LNCAP (cell line): ENCODE measurements around the gene MLIP.

Experiments
- CTCF ChIP-seq: fragments of 450-650 bp; IDR thresholded peaks from 2 replicates; pipeline ENCODE4 v1.5.1; 2017; ENCODE audit warnings: mild to moderate bottlenecking

Gene MLIP

DNA sequence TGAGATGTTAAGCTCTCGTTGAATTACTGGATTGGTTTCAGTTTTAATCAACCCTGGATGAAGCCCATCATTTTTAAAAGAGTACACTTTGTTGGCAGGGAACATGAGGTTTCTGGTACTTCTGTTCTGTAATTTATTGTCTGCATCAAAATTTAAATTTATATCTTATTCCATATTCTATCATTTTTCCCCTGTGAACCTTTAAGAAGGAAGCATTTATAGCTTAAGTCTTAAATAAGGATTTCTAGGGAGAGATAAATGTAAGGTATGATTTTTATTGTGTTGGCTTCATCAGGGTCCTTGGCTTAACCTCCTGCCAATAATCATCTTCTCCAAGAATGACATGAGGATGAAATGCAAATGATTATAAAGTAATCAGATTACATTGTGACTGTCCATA is 40.6 kb downstream of the MLIP start:
- no peak for TF ChIP-seq CTCF

DNA sequence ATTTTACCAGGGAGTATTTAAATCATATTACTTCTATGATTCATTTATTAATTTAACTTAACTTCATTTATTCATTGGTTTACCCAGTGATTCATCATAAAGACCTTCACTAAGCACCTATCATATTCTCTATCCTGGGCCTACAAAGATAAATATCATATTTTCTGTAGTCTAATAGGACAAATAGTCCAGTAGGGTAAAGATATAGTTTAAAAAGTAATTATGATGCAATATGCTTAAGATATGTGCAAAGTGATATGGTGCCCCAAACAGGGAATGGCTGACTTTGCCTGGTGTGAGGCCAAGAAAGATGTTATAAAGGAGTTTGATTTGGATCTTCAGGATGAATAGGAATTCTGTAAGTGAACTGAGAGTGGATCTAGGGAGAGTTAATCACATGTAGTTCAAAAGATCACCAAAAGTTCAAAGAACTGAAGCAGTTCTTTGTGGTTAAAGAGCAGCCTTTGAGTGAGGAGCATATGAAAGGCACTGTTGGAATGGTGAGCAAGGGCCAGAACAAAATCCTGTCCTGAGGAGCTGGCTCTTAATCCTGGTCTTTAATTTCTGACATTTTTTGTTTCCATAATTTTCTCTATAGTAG is 45.5 kb downstream of the MLIP start:
- no peak for TF ChIP-seq CTCF

DNA sequence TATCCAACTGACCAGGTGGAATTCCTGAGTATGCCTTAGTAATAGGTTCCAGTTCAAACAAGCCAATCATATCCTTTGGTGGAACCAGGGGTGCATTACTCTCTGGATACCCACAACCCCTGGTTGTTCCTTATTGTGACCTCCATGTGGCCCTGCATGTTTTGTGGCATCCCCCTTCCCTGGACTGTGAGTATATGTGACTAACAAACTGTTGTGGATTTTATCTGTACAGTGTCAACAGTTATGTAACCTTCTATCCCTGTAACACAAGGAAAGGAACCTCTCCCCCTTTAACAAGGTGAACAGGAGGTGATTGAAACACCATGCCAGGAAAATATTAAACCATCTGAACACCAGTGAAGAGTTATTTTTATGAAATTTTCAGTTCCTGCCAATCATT is 46.2 kb downstream of the MLIP start:
- TF ChIP-seq CTCF: no peak

- no peak for TF ChIP-seq CTCF
These were observed 61.8 kb downstream of the MLIP start for GRCh38 chr6:54173089-54173488.

- no peak for TF ChIP-seq CTCF
These were observed 67.9 kb downstream of the MLIP start for GRCh38 chr6:54179152-54179551.

DNA sequence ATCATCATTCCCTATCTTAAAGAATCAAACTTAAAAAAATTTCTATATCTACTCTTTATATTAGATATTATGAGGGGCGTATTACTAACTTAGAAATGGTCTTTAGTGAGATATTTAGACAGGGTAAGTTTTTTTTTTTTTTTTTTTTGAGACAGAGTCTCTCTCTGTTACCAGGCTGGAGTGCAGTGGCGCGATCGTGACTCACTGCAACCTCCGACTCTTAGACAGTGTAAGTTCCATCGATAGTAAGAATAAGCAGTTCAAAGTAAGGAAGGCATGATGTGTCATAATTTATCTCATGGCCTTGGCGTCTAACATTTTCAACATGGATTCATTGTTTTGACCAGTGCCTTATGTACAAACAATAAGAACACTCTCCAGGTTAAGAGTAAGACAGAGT is 72.4 kb downstream of the MLIP start:
- no peak for TF ChIP-seq CTCF

DNA sequence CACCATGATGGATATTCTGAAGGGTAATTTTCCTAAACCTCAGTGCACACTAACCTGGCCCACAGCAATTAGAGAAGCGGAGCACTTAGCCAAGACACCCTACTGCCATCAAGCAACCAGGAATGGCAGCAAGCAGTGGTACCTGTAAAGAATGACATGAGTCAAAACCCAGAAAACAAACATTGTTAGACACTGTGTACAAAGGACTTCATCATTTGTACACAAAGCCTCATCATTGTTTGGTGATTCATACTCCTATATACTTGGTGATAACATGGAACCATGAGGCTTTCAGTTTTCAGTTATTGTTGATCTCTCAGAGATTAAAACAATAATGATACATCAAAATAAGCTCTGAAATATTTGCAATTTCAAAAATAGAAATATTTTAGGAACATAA is 74.6 kb downstream of the MLIP start:
- no peak for TF ChIP-seq CTCF

DNA sequence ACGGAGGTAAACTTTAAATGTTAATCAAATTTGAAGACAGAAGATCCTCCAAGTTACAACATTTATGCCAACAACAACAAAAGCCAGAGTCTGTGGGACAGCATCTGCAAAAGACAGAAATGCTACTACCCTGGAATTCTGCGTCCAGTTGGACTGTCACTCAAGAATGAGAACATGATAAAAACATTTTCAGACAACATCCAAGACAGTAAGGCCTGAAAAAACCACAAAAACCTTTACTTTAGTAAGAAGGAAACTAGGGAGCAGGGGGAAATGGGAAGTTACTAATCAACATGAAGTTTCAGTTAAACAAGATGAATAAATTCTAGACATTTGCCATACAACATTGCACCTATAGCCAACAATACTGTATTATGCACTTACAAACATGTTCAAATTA is 77.6 kb downstream of the MLIP start:
- TF ChIP-seq CTCF: no peak
